HCT116 (cell line): ENCODE measurements around the gene SPTLC1. TPM values are rescaled to one million over a fixed set of nuclear protein-coding genes. Genes with fewer than 3 reads are reported as not detected.

Source experiments
- ATAC-seq: fragments of 200-7000 bp; cut with Tn5 transposase; 2 replicates; pipeline ENCODE4 v1.9.1; 2020; ENCODE audit warnings: mild to moderate bottlenecking, moderate library complexity
- BruUV-seq: library from RNA; stranded (reverse); fragments of 400-500 nt; replicated peaks from 2 replicates; lab custom pipeline; 2021; lab: Mats Ljungman, UMichigan
- CTCF ChIA-PET: fragments of 300-600 bp; sonication (Branson Sonifier 250); formaldehyde crosslinking; loops from one replicate; lab custom pipeline; 2021; ENCODE audit warnings: antibody characterized with exemption; lab: Charles Lee
- POLR2A ChIA-PET: fragments of 300-600, 350-600 bp; sonication (Branson Sonifier 250); formaldehyde crosslinking; loops from one replicate; lab custom pipeline; 2021; ENCODE audit warnings: antibody characterized with exemption; lab: Charles Lee
- RAD21 ChIA-PET, 2 experiments: fragments of 300-600 bp; sonication (Branson Sonifier 250); formaldehyde crosslinking; loops; one replicate each; lab custom pipeline; 2023; ENCODE audit warnings: low total read pairs in 2 of 2; ENCODE audit not compliant: uncharacterized antibody in 2 of 2, unreplicated experiment in 2 of 2, low non-redundant PET in 1 of 2; lab: Charles Lee
- DNase-seq: peaks from one replicate; pipeline ENCODE4 v3.0.0-alpha.2; 2010; ENCODE audit warnings: low read depth, low spot score
- H2AFZ ChIP-seq: fragments of 200-600 bp; shearing (Covaris generic), sonication (generic); 2 replicates; pipeline ENCODE4 v1.6.1; 2017; ENCODE audit warnings: low read depth, mixed run types, mixed read lengths, antibody characterized with exemption, low read length; ENCODE audit not compliant: poor library complexity, severe bottlenecking
- H3K27ac ChIP-seq: 2 replicates; pipeline ENCODE4 v1.5.1; 2012; ENCODE audit warnings: low read depth, low read length
- H3K27me3 ChIP-seq: fragments of 200-600 bp; sonication (generic); 2 replicates; pipeline ENCODE4 v1.6.1; 2016; ENCODE audit warnings: mixed run types, low read length, mixed read lengths; ENCODE audit not compliant: insufficient read depth
- H3K36me3 ChIP-seq, 2 experiments: fragments of 200-500 bp in 1 of 2; fragments of 200-600 bp in 1 of 2; sonication (Bioruptor generic) in 1 of 2; sonication (generic) in 1 of 2; 2 replicates each; pipeline versions ENCODE4 v1.5.1 to v1.6.1; 2014 to 2016; ENCODE audit warnings: low read length in 2 of 2, inconsistent platforms in 1 of 2, mixed read lengths in 1 of 2, mixed run types in 1 of 2; ENCODE audit not compliant: insufficient read depth in 2 of 2, control insufficient read depth in 1 of 2
- H3K4me1 ChIP-seq, 2 experiments: fragments of 200-600 bp in 1 of 2; sonication (generic) in 1 of 2; 2 replicates each; pipeline versions ENCODE4 v1.5.1 to v1.6.1; 2012 to 2017; ENCODE audit warnings: low read length in 2 of 2, inconsistent platforms in 1 of 2, mild to moderate bottlenecking in 1 of 2, mixed read lengths in 1 of 2, mixed run types in 1 of 2, moderate library complexity in 1 of 2; ENCODE audit not compliant: insufficient read depth in 2 of 2, control insufficient read depth in 1 of 2
- H3K4me2 ChIP-seq: fragments of 200-600 bp; sonication (generic); 2 replicates; pipeline ENCODE4 v1.6.1; 2017; ENCODE audit warnings: mixed run types, low read length, mixed read lengths
- H3K4me3 ChIP-seq, 2 experiments: fragments of 200-600 bp in 1 of 2; sonication (generic) in 1 of 2; replicated peaks in 1 of 2; 2 replicates each; pipeline ENCODE4 v1.5.1; 2011 to 2016; ENCODE audit warnings: low read length in 2 of 2, control low read depth in 1 of 2, low read depth in 1 of 2, mild to moderate bottlenecking in 1 of 2, mixed read lengths in 1 of 2, mixed run types in 1 of 2
- H3K79me2 ChIP-seq: fragments of 200-600 bp; sonication (generic); 2 replicates; pipeline ENCODE4 v1.6.1; 2017; ENCODE audit warnings: mild to moderate bottlenecking, mixed run types, low read length, moderate library complexity, mixed read lengths; ENCODE audit not compliant: insufficient read depth
- H3K9ac ChIP-seq: fragments of 200-600 bp; sonication (generic); 2 replicates; pipeline ENCODE4 v1.6.1; 2016; ENCODE audit warnings: low read length, mixed read lengths
- H3K9me2 ChIP-seq: fragments of 200-600 bp; sonication (generic), shearing (Covaris generic); 2 replicates; pipeline ENCODE4 v1.6.1; 2017; ENCODE audit warnings: mixed run types, mild to moderate bottlenecking, moderate library complexity; ENCODE audit not compliant: insufficient read depth
- H3K9me3 ChIP-seq, 2 experiments: fragments of 200-500 bp in 1 of 2; fragments of 200-600 bp in 1 of 2; sonication (Bioruptor generic) in 1 of 2; sonication (generic) in 1 of 2; 2 replicates each; pipeline ENCODE4 v1.6.1; 2014 to 2017; ENCODE audit warnings: low read length in 2 of 2, mixed read lengths in 2 of 2, inconsistent platforms in 1 of 2, low read depth in 1 of 2, mild to moderate bottlenecking in 1 of 2, mixed run types in 1 of 2, moderate library complexity in 1 of 2; ENCODE audit not compliant: control insufficient read depth in 1 of 2, insufficient read depth in 1 of 2
- H4K20me1 ChIP-seq: fragments of 200-600 bp; sonication (generic), shearing (Covaris generic); 2 replicates; pipeline ENCODE4 v1.6.1; 2017; ENCODE audit warnings: mixed run types, mild to moderate bottlenecking, moderate library complexity; ENCODE audit not compliant: insufficient read depth
- ATF3 ChIP-seq: IDR thresholded peaks from 2 replicates; pipeline ENCODE4 v1.6.1; 2012
- CBX3 ChIP-seq: IDR thresholded peaks from 2 replicates; pipeline ENCODE4 v1.6.1; 2012; ENCODE audit warnings: low read depth
- CEBPB ChIP-seq: IDR thresholded peaks from 2 replicates; pipeline ENCODE4 v1.6.1; 2012; ENCODE audit warnings: low read depth
- CTCF ChIP-seq, 3 experiments: fragments of 200-600 bp in 1 of 3; sonication (generic) in 1 of 3; IDR thresholded peaks in 2 of 3; conservative IDR thresholded peaks in 1 of 3; 2 replicates each; pipeline ENCODE4 v1.5.1; 2012 to 2017; ENCODE audit warnings: low read depth in 2 of 3, low read length in 2 of 3, antibody characterized with exemption in 1 of 3, borderline replicate concordance in 1 of 3, control low read depth in 1 of 3, mild to moderate bottlenecking in 1 of 3, mixed read lengths in 1 of 3, mixed run types in 1 of 3, moderate library complexity in 1 of 3; ENCODE audit not compliant: insufficient read depth in 1 of 3
- EGR1 ChIP-seq: IDR thresholded peaks from 2 replicates; pipeline ENCODE4 v1.6.1; 2012; ENCODE audit warnings: low read depth
- ELF1 ChIP-seq: IDR thresholded peaks from 2 replicates; pipeline ENCODE4 v1.6.1; 2012; ENCODE audit warnings: low read depth, borderline replicate concordance
- EZH2 ChIP-seq: fragments of 200-600 bp; sonication (generic); IDR thresholded peaks from 2 replicates; pipeline ENCODE4 v1.6.1; 2017; ENCODE audit warnings: antibody characterized with exemption, mixed run types
- FOSL1 ChIP-seq: IDR thresholded peaks from 2 replicates; pipeline ENCODE4 v1.6.1; 2012; ENCODE audit warnings: low read depth
- JUND ChIP-seq: IDR thresholded peaks from 2 replicates; pipeline ENCODE4 v1.6.1; 2012
- POLR2A ChIP-seq: IDR thresholded peaks from 2 replicates; pipeline ENCODE4 v1.7.0; 2011; ENCODE audit warnings: borderline replicate concordance; ENCODE audit not compliant: insufficient read depth, insufficient read length; ENCODE audit errors: extremely low read depth
- POLR2AphosphoS5 ChIP-seq: IDR thresholded peaks from 2 replicates; pipeline ENCODE4 v1.6.1; 2011; ENCODE audit warnings: mild to moderate bottlenecking, low read depth, low read length, moderate library complexity
- RAD21 ChIP-seq: IDR thresholded peaks from 2 replicates; pipeline ENCODE4 v1.6.1; 2012; ENCODE audit warnings: low read depth, mild to moderate bottlenecking
- REST ChIP-seq: IDR thresholded peaks from 2 replicates; pipeline ENCODE4 v1.6.1; 2012; ENCODE audit warnings: low read depth
- SIN3A ChIP-seq: IDR thresholded peaks from 2 replicates; pipeline ENCODE4 v1.6.1; 2012; ENCODE audit warnings: low read depth
- SP1 ChIP-seq: IDR thresholded peaks from 2 replicates; pipeline ENCODE4 v1.6.1; 2012; ENCODE audit warnings: low read depth
- SRF ChIP-seq: IDR thresholded peaks from 2 replicates; pipeline ENCODE4 v1.6.1; 2012; ENCODE audit warnings: low read depth
- YY1 ChIP-seq: IDR thresholded peaks from 2 replicates; pipeline ENCODE4 v1.6.1; 2011; ENCODE audit warnings: low read length, low read depth, moderate library complexity, mild to moderate bottlenecking; ENCODE audit not compliant: insufficient replicate concordance; ENCODE audit errors: extremely low read depth
- ZFX ChIP-seq: fragments of 450-650 bp; IDR thresholded peaks from 2 replicates; pipeline ENCODE4 v1.6.1; 2017
- intact Hi-C: fragments of 100-400 bp; cut with micrococcal nuclease; formaldehyde crosslinking; loops from 2 replicates; pipeline ENCODE4 v1.10.0; 2022
- total RNA-seq: library from RNA; stranded (reverse); gene quantifications from one replicate; pipeline ENCODE4 v1.2.1, GENCODE V29; 2021; ENCODE audit not compliant: unreplicated experiment

The SPTLC1 gene
- total RNA-seq, 1 experiment from 2014 or later, result 81.7 TPM

GRCh38 chr9:92132501-92132900, 17.3 kb upstream of the SPTLC1 start:
- intact Hi-C loops, result no loop called here
- RAD21 ChIA-PET, result no interaction called here
- BruUV-seq, result no TSS peak
- Histone ChIP-seq H3K36me3 (no peaks in the 10 kb centered on the region), H3K27me3 (no peaks in the 10 kb centered on the region), H3K9me3 (no peaks in the 10 kb centered on the region; a peak in 1 of 4 replicates), H3K4me2 (no peak overlapping the region), H4K20me1 (no peaks in the 10 kb centered on the region), H3K4me1 (peaks cover 0 to 10% of the 10 kb centered on the region in 2 experiments; a peak in 2 of 4 replicates), H2AFZ (no peak overlapping the region), H3K79me2 (no peaks in the 10 kb centered on the region), H3K9me2 (no peaks in the 10 kb centered on the region), H3K9ac (no peak overlapping the region), H3K4me3 (no peak overlapping the region), H3K27ac (no peak overlapping the region)
- DNase-seq (no peak), ATAC-seq (no peak)
- CTCF ChIA-PET, result no interaction called here
- POLR2A ChIA-PET, result no interaction called here
- no peak for TF ChIP-seq EZH2
- TF ChIP-seq CBX3, result no peak
- TF ChIP-seq ATF3, result no peak
- no peak for TF ChIP-seq ELF1
- no peak for TF ChIP-seq EGR1
- TF ChIP-seq CTCF (IDR thresholded peaks at IDR 0.05 in 2 of 3, conservative IDR thresholded peaks at IDR 0.05 in 1 of 3; ENCODE audit: borderline replicate concordance in 1 of 3, insufficient read depth in 1 of 3, low read depth in 2 of 3, low read length in 2 of 3), result no peak
- no peak for TF ChIP-seq FOSL1
- TF ChIP-seq POLR2AphosphoS5, result no peak
- no peak for TF ChIP-seq RAD21
- TF ChIP-seq REST, result no peak
- no peak for TF ChIP-seq SP1
- TF ChIP-seq CEBPB, result no peak
- no peak for TF ChIP-seq SIN3A
- no peak for TF ChIP-seq ZFX
- TF ChIP-seq POLR2A, result no peak
- TF ChIP-seq YY1, result no peak
- no peak for TF ChIP-seq JUND
- no peak for TF ChIP-seq SRF
